ENCODE data around the gene EPHB2.

EPHB2 gene

DNA sequence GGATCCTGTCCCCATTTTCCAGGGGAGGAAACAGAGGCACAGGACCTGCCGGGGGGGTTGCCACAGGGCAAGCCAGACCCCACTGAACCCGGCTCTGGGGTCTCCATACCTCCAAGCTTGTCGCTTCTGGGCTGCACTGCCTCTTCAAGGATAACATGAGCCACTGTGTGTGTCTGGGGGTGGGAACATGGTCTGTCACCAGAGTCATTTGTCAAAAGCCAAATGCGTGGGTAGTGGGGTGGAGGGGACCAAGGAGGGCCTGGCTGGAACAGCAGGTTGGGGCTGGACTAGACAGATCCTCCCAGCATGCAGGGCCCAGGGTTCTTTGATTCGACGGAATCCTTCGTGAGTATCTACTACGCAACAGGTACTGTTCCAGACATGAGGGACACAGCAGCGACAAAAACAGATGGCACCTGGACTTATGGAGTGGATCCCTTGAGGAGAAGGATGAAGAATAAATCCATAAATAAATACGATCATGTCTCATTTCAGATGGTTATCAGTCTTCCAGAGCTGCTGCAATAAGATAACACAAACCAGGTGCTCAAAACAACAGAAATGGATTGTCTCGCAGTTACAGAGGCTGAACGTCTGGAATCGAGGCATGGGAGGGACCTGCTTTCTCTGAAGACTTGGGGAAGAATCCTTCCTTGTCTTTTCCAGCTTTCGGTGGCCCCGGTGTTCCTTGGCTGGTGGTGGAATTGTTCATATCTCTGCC is 28.9 kb upstream of the EPHB2 start:
- Histone ChIP-seq H3K27ac (ENCODE audit: poor library complexity, severe bottlenecking) (no peak overlapping the region), H3K27me3 (ENCODE audit: insufficient read depth, poor library complexity, severe bottlenecking) (no peaks in the 10 kb centered on the region), H3K4me1 (ENCODE audit: insufficient read depth, poor library complexity, severe bottlenecking) (no peaks in the 10 kb centered on the region), H3K9me3 (ENCODE audit: severe bottlenecking) (no peaks in the 10 kb centered on the region), H3K4me3 (ENCODE audit: severe bottlenecking) (no peak overlapping the region), H3K36me3 (ENCODE audit: low read depth) (no peaks in the 10 kb centered on the region)
- ATAC-seq (ENCODE audit: low read depth) (no peak), DNase-seq (ENCODE audit: low spot score) (no peak)
- TF ChIP-seq, protein P1, sequence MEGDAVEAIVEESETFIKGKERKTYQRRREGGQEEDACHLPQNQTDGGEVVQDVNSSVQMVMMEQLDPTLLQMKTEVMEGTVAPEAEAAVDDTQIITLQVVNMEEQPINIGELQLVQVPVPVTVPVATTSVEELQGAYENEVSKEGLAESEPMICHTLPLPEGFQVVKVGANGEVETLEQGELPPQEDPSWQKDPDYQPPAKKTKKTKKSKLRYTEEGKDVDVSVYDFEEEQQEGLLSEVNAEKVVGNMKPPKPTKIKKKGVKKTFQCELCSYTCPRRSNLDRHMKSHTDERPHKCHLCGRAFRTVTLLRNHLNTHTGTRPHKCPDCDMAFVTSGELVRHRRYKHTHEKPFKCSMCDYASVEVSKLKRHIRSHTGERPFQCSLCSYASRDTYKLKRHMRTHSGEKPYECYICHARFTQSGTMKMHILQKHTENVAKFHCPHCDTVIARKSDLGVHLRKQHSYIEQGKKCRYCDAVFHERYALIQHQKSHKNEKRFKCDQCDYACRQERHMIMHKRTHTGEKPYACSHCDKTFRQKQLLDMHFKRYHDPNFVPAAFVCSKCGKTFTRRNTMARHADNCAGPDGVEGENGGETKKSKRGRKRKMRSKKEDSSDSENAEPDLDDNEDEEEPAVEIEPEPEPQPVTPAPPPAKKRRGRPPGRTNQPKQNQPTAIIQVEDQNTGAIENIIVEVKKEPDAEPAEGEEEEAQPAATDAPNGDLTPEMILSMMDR (IDR thresholded peaks at IDR 0.05; ENCODE audit: poor library complexity, severe bottlenecking): no peak

- Histone ChIP-seq H3K9me3 (ENCODE audit: severe bottlenecking) (no peaks in the 10 kb centered on the region), H3K4me1 (ENCODE audit: insufficient read depth, poor library complexity, severe bottlenecking) (no peaks in the 10 kb centered on the region), H3K27ac (ENCODE audit: poor library complexity, severe bottlenecking) (no peak overlapping the region), H3K27me3 (ENCODE audit: insufficient read depth, poor library complexity, severe bottlenecking) (no peaks in the 10 kb centered on the region), H3K4me3 (ENCODE audit: severe bottlenecking) (no peak overlapping the region), H3K36me3 (ENCODE audit: low read depth) (no peaks in the 10 kb centered on the region)
- DNase-seq (ENCODE audit: low spot score) (no peak), ATAC-seq (ENCODE audit: low read depth) (no peak)
- TF ChIP-seq, protein P1 (IDR thresholded peaks at IDR 0.05; ENCODE audit: poor library complexity, severe bottlenecking): no peak
Measured at GRCh38 chr1:22683547-22683946, 27.1 kb upstream of the EPHB2 start.

DNA sequence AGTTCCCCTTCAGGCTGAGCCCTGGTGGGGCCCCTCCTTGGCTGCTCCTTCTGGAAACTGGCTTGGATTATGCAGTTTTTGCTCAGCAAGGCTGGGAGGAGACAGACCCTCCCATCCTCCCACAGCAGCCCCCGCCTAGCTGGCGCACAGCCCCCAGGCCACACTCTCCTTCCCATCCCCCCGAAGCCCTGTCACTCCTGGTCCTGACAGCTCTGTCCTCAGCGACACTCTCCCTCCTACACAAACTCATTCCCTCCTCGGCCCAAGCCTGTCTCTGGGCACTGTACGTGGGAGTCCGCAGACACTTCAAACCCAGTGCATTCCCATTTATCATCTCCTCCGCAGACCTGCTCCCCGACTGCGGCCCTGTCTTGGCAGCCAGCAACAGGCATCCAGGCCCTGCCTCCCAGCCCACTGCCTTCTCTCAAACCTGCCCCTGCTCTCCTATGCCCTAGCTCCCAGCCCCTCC is 25.0 kb upstream of the EPHB2 start:
- H3K36me3 ChIP-seq (ENCODE audit: low read depth): no peaks in the 10 kb centered on the region
- DNase-seq (ENCODE audit: low spot score): no peak
- H3K4me1 ChIP-seq (ENCODE audit: insufficient read depth, poor library complexity, severe bottlenecking): peaks cover 10% of the 10 kb centered on the region
- TF ChIP-seq, protein P1 (IDR thresholded peaks at IDR 0.05; ENCODE audit: poor library complexity, severe bottlenecking): no peak
- no peaks in the 10 kb centered on the region for H3K27me3 ChIP-seq (ENCODE audit: insufficient read depth, poor library complexity, severe bottlenecking)
- H3K27ac ChIP-seq (ENCODE audit: poor library complexity, severe bottlenecking): no peak overlapping the region
- no peak for ATAC-seq (ENCODE audit: low read depth)
- no peaks in the 10 kb centered on the region for H3K9me3 ChIP-seq (ENCODE audit: severe bottlenecking)
- no peak overlapping the region for H3K4me3 ChIP-seq (ENCODE audit: severe bottlenecking)

DNA sequence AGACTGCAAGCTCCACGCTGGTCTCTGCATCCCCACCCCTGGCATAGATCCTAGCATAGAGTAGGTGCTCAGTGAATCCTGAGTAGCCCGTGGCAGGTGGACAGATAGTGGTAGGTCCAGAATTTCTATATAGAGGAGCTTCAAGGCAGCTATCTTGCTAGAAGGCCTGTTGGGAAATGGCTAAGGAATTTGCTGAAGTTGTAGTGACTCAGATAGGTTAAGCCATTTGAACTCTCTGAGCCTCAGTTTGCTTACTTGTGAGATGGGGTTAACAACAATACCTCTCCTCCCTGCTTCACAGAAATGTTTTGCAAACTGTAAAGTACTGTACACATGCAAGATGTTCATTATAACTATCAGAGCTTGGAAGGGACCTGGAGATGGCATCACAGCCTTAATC is 23.4 kb upstream of the EPHB2 start:
- ATAC-seq (ENCODE audit: low read depth): no peak
- H3K36me3 ChIP-seq (ENCODE audit: low read depth): no peaks in the 10 kb centered on the region
- no peaks in the 10 kb centered on the region for H3K9me3 ChIP-seq (ENCODE audit: severe bottlenecking)
- TF ChIP-seq, protein P1 (IDR thresholded peaks at IDR 0.05; ENCODE audit: poor library complexity, severe bottlenecking): no peak
- H3K27me3 ChIP-seq (ENCODE audit: insufficient read depth, poor library complexity, severe bottlenecking): no peaks in the 10 kb centered on the region
- no peak overlapping the region for H3K27ac ChIP-seq (ENCODE audit: poor library complexity, severe bottlenecking)
- peaks cover 10% of the 10 kb centered on the region for H3K4me1 ChIP-seq (ENCODE audit: insufficient read depth, poor library complexity, severe bottlenecking)
- DNase-seq (ENCODE audit: low spot score): no peak
- H3K4me3 ChIP-seq (ENCODE audit: severe bottlenecking): no peak overlapping the region

DNA sequence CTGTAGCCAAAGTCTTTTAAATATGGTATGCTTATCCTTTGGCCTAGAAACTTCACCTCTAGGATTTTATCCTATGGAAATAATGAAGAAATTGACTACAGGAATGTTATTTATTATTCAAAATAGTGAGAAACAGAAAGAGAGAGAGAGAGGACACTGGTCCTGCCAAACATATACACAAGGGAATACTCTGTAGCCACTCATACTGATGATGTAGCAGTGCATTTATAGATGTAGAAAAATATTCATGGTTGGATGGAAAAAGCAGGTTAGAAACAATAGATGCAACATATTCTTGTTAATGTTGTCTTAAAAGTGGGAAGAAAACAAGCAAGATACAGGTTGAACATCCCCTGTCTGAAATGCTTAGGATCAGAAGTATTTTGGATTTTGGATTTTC is 22.2 kb upstream of the EPHB2 start:
- no peak for DNase-seq (ENCODE audit: low spot score)
- ATAC-seq (ENCODE audit: low read depth): no peak

More for the DNA sequence above, 22.2 kb upstream of the EPHB2 start:
- no peaks in the 10 kb centered on the region for H3K27me3 ChIP-seq (ENCODE audit: insufficient read depth, poor library complexity, severe bottlenecking)
- no peak overlapping the region for H3K4me3 ChIP-seq (ENCODE audit: severe bottlenecking)
- H3K9me3 ChIP-seq (ENCODE audit: severe bottlenecking): no peaks in the 10 kb centered on the region
- peaks cover 10% of the 10 kb centered on the region for H3K4me1 ChIP-seq (ENCODE audit: insufficient read depth, poor library complexity, severe bottlenecking)
- TF ChIP-seq, protein P1 (IDR thresholded peaks at IDR 0.05; ENCODE audit: poor library complexity, severe bottlenecking): no peak
- no peak overlapping the region for H3K27ac ChIP-seq (ENCODE audit: poor library complexity, severe bottlenecking)
- H3K36me3 ChIP-seq (ENCODE audit: low read depth): no peaks in the 10 kb centered on the region
